Transverse colon (tissue), 4 donors: ENCODE measurements around the gene GABRB1. TPM values are rescaled to one million over a fixed set of nuclear protein-coding genes. Genes with fewer than 3 reads are reported as not detected.
A peak's percentile ranks its signal among the peaks of the same experiment; 100 is the strongest.

ENCODE experiments used
- DNase-seq: peaks from one replicate; pipeline ENCODE4 v3.0.0-alpha.2; 2019
- H3K27ac ChIP-seq, 4 donors: fragments of 200-600 bp; sonication (generic); 2 replicates each; pipeline ENCODE4 v1.5.1; 2016 to 2018; ENCODE audit warnings: inconsistent platforms in 4 of 4
- H3K27me3 ChIP-seq: fragments of 200-600 bp; sonication (generic); 2 replicates; pipeline ENCODE4 v1.5.1; 2017; ENCODE audit warnings: inconsistent platforms
- H3K36me3 ChIP-seq, 4 donors: fragments of 200-600 bp; sonication (generic); 2 replicates each; pipeline ENCODE4 v1.5.1; 2017 to 2019; ENCODE audit warnings: inconsistent platforms in 4 of 4
- H3K4me1 ChIP-seq, 4 donors: fragments of 200-600 bp; sonication (generic); 2 replicates each; pipeline ENCODE4 v1.5.1; 2017 to 2020; ENCODE audit warnings: inconsistent platforms in 4 of 4
- H3K4me3 ChIP-seq, 4 donors: fragments of 200-600 bp; sonication (generic); 1 replicate in 1 of 4; 2 replicates in 3 of 4; pipeline versions ENCODE4 v1.5.1 to v1.6.1; 2017 to 2019; ENCODE audit warnings: inconsistent platforms in 4 of 4
- H3K9me3 ChIP-seq, 2 donors: fragments of 200-600 bp; sonication (generic); 2 replicates each; pipeline ENCODE4 v1.5.1; 2017 to 2019; ENCODE audit warnings: inconsistent platforms in 2 of 2
- CTCF ChIP-seq, 5 experiments: fragments of 200-600 bp in 3 of 5; fragments of 450-650 bp in 2 of 5; sonication (generic) in 3 of 5; IDR thresholded peaks; 1 replicate in 2 of 5; 2 replicates in 3 of 5; pipeline ENCODE4 v1.5.1; 2016 to 2017; ENCODE audit warnings: antibody characterized with exemption in 5 of 5, inconsistent platforms in 3 of 5, mild to moderate bottlenecking in 2 of 5, moderate library complexity in 1 of 5
- EP300 ChIP-seq: sonication (generic); formaldehyde crosslinking; IDR thresholded peaks from one replicate; pipeline ENCODE4 v1.6.1; 2017; ENCODE audit warnings: antibody characterized with exemption, low read depth
- POLR2A ChIP-seq: fragments of 450-650 bp; IDR thresholded peaks from one replicate; pipeline ENCODE4 v1.6.1; 2016; ENCODE audit warnings: antibody characterized with exemption, mild to moderate bottlenecking, moderate library complexity
- POLR2AphosphoS5 ChIP-seq, 3 donors: sonication (generic); formaldehyde crosslinking; IDR thresholded peaks; one replicate each; pipeline ENCODE4 v1.6.1; 2016; ENCODE audit warnings: antibody characterized with exemption in 3 of 3
- WGBS, 2 donors: methylation state at CpG; one replicate each; pipeline ENCODE4 v1.1.5; 2018; ENCODE audit warnings: low coverage in 1 of 2; 5-methylcytosine and 5-hydroxymethylcytosine counted together
- in situ Hi-C, 4 donors: fragments of 200-750 bp; cut with MboI; loops; one replicate each; pipeline versions ENCODE4 v1.15.0 to v1.15.1; 2017; ENCODE audit warnings: low sequenced_read_pairs in 3 of 4, low pct_ligation_motif_present in 1 of 4, low pct_unique_long_range_greater_than_20kb in 1 of 4
- intact Hi-C: fragments of 100-400 bp; cut with DNase I; formaldehyde crosslinking; loops from one replicate; pipeline ENCODE4 v1.15.1; 2023; ENCODE audit warnings: low total_unique reads
- total RNA-seq, 4 donors: library from RNA; depleted of rRNA; stranded (reverse); fragments of >200 nt; gene quantifications; one replicate each; pipeline ENCODE4 v1.1.0, GENCODE V29; 2016

Gene GABRB1
- total RNA-seq, 4 donors from 2014 or later, result 0.14 to 19.7 (median 0.48) TPM; not detected in 1

GRCh38 chr4:47194036-47194737, 162.8 kb downstream of the GABRB1 start:
- H3K4me1 ChIP-seq, result peaks cover 0 to 10% (median 0%) of the 10 kb centered on the region in 4 donors
- H3K27me3 ChIP-seq, result no peaks in the 10 kb centered on the region
- H3K27ac ChIP-seq, result peak overlapping the region in 2 of 4 donors; percentile 22 to 29
- H3K36me3 ChIP-seq, result no peaks in the 10 kb centered on the region
- intact Hi-C loops (no loop called here), in situ Hi-C loops (no loop called here)
- 65 to 83% methylated on average over 4 of the region's 4 CpGs for WGBS, 2 donors
- TF ChIP-seq POLR2AphosphoS5 (IDR thresholded peaks at IDR 0.05) (no peak), EP300 (no peak), CTCF (IDR thresholded peaks at IDR 0.05) (no peak), POLR2A (no peak)
- DNase-seq, result no peak
- no peaks in the 10 kb centered on the region for H3K9me3 ChIP-seq
- no peak overlapping the region for H3K4me3 ChIP-seq

GRCh38 chr4:47195706-47196105, 164.3 kb downstream of the GABRB1 start:
- intact Hi-C loops, result no loop called here
- no peak for DNase-seq
- TF ChIP-seq POLR2AphosphoS5 (IDR thresholded peaks at IDR 0.05), result no peak
- TF ChIP-seq POLR2A, result no peak
- no peak for TF ChIP-seq EP300
- no peak for TF ChIP-seq CTCF (IDR thresholded peaks at IDR 0.05)
- peaks cover 0 to 10% (median 0%) of the 10 kb centered on the region in 4 donors for H3K4me1 ChIP-seq
- in situ Hi-C loops, result no loop called here
- H3K4me3 ChIP-seq, result no peak overlapping the region
- no peaks in the 10 kb centered on the region for H3K27me3 ChIP-seq
- H3K36me3 ChIP-seq, result no peaks in the 10 kb centered on the region
- no peaks in the 10 kb centered on the region for H3K9me3 ChIP-seq
- no peak overlapping the region for H3K27ac ChIP-seq

GRCh38 chr4:47198791-47199190, 167.4 kb downstream of the GABRB1 start:
- peaks cover 0 to 10% (median 0%) of the 10 kb centered on the region in 4 donors for H3K4me1 ChIP-seq
- TF ChIP-seq POLR2AphosphoS5 (IDR thresholded peaks at IDR 0.05) (no peak), POLR2A (no peak), EP300 (no peak), CTCF (IDR thresholded peaks at IDR 0.05) (no peak)
- H3K27ac ChIP-seq, result no peak overlapping the region
- H3K9me3 ChIP-seq, result no peaks in the 10 kb centered on the region
- H3K4me3 ChIP-seq, result no peak overlapping the region
- in situ Hi-C loops, result no loop called here
- no peaks in the 10 kb centered on the region for H3K36me3 ChIP-seq
- H3K27me3 ChIP-seq, result no peaks in the 10 kb centered on the region
- WGBS, 2 donors, result 65 to 66% methylated on average over 5 of the region's 5 CpGs
- DNase-seq, result no peak
- intact Hi-C loops, result no loop called here

GRCh38 chr4:47203593-47203992, 172.2 kb downstream of the GABRB1 start:
- H3K27ac ChIP-seq, result no peak overlapping the region
- no peaks in the 10 kb centered on the region for H3K4me1 ChIP-seq
- intact Hi-C loops (no loop called here), in situ Hi-C loops (no loop called here)
- no peaks in the 10 kb centered on the region for H3K36me3 ChIP-seq
- WGBS, 2 donors, result 58 to 82% methylated on average over 2 of the region's 2 CpGs
- H3K9me3 ChIP-seq, result no peaks in the 10 kb centered on the region
- H3K4me3 ChIP-seq, result no peak overlapping the region
- no peak for DNase-seq
- no peak for TF ChIP-seq POLR2AphosphoS5 (IDR thresholded peaks at IDR 0.05)
- no peak for TF ChIP-seq POLR2A
- no peak for TF ChIP-seq EP300
- no peak for TF ChIP-seq CTCF (IDR thresholded peaks at IDR 0.05)
- no peaks in the 10 kb centered on the region for H3K27me3 ChIP-seq
